Suprapubic skin (tissue), 3 donors: ENCODE data around the gene KNDC1.

Source experiments
- EP300 ChIP-seq: sonication (generic); formaldehyde crosslinking; IDR thresholded peaks from one replicate; pipeline ENCODE4 v1.6.1; 2017; ENCODE audit warnings: antibody characterized with exemption
- TF ChIP-seq, protein P1 (sequence below), 2 donors: fragments of 200-600 bp in 1 of 2; fragments of 450-650 bp in 1 of 2; sonication (generic) in 1 of 2; IDR thresholded peaks; one replicate each; pipeline ENCODE4 v1.5.1; 2016 to 2019; ENCODE audit warnings: antibody characterized with exemption in 2 of 2, mild to moderate bottlenecking in 1 of 2, moderate library complexity in 1 of 2

DNA sequence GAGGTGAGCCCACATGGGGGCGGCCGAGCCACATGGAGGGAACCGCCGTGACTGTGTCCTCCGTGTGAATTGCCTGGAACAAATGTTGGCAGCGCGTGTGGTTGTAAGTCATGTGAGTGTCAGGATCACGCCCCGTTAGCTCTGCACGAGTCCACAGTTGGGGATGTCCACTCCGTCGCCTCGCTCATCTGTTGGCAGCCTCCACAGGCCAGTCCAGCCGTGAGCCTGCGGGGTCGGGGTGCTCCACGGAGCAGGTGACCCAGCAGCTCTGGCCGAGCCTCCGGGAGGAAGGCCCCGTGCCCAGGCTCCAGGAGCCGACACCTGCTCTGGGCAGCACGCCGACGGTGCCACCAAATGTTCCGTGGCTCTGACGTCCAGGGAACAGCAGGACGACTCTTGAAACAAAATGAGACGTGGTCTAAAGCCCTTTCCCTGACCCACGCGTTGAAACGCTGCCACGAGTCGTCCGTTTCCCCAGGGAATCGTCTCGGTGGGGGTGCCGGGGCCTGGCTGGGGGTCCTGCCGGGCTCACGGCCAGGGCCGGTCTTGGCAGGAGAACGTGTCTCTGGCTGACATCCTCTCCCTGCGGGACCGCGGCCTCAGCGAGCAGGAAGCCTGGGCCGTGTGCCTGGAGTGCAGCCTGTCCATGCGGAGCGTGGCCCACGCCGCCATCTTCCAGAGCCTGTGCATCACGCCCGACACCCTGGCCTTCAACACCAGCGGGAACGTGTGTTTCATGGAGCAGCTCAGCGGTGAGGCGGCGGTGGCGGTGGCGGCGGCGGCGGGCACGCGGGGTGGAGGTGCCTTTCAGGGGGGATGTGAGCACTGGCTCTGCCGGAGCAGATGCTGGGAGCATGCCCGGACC, 7.0 kb downstream of the KNDC1 start:
- TF ChIP-seq, protein P1, sequence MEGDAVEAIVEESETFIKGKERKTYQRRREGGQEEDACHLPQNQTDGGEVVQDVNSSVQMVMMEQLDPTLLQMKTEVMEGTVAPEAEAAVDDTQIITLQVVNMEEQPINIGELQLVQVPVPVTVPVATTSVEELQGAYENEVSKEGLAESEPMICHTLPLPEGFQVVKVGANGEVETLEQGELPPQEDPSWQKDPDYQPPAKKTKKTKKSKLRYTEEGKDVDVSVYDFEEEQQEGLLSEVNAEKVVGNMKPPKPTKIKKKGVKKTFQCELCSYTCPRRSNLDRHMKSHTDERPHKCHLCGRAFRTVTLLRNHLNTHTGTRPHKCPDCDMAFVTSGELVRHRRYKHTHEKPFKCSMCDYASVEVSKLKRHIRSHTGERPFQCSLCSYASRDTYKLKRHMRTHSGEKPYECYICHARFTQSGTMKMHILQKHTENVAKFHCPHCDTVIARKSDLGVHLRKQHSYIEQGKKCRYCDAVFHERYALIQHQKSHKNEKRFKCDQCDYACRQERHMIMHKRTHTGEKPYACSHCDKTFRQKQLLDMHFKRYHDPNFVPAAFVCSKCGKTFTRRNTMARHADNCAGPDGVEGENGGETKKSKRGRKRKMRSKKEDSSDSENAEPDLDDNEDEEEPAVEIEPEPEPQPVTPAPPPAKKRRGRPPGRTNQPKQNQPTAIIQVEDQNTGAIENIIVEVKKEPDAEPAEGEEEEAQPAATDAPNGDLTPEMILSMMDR (IDR thresholded peaks at IDR 0.05) = no peak
- no peak for TF ChIP-seq EP300
